GM12872 (cell line): ENCODE measurements around the gene MTFR1L.

Source experiments
- TF ChIP-seq, protein P1 (sequence below): IDR thresholded peaks from 3 replicates; pipeline ENCODE4 v1.5.1; 2011; ENCODE audit warnings: low read depth, mild to moderate bottlenecking, low read length, moderate library complexity; ENCODE audit not compliant: insufficient read depth

MTFR1L gene

DNA sequence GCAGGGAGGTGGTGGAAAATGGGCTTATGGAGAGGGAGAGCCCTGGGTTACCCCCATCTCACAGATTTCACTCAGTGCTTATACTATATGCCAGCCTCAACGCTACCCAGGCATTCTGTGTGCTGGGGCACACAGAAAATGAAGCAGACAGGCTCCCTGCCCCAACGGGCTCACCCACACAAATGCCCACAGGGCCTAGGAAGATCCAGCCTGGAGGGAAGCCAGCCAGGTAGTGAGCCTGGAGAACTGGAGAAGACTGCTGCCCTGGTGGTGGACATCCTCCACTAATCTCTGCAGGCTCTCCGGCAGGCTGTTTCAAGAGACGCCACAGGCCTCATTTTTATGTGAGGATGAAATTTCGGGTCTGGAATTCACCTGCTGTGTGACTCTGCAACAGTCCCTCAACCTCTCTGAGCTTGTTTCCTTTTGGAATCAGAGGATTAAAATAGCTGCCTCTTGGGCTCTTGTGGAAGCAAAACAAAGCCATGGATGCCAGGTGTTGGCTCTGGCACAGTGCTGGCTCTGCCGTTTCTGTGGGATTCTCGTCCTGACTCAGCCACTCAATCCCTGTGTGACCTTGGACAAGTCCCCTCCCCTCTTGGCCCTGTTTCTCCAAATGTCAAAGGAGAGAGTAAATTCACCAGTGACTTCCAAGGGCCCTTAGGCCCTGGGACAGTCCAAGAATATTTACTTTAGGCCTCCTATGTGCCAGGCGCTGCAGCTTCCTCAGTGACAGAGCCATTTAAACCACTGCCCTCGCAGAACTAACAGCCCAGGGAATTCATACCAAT, 52.1 kb downstream of the MTFR1L start:
- TF ChIP-seq, protein P1, sequence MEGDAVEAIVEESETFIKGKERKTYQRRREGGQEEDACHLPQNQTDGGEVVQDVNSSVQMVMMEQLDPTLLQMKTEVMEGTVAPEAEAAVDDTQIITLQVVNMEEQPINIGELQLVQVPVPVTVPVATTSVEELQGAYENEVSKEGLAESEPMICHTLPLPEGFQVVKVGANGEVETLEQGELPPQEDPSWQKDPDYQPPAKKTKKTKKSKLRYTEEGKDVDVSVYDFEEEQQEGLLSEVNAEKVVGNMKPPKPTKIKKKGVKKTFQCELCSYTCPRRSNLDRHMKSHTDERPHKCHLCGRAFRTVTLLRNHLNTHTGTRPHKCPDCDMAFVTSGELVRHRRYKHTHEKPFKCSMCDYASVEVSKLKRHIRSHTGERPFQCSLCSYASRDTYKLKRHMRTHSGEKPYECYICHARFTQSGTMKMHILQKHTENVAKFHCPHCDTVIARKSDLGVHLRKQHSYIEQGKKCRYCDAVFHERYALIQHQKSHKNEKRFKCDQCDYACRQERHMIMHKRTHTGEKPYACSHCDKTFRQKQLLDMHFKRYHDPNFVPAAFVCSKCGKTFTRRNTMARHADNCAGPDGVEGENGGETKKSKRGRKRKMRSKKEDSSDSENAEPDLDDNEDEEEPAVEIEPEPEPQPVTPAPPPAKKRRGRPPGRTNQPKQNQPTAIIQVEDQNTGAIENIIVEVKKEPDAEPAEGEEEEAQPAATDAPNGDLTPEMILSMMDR: no peak

- TF ChIP-seq, protein P1: no peak
Observed at GRCh38 chr1:25872713-25873112, 53.0 kb downstream of the MTFR1L start.

DNA sequence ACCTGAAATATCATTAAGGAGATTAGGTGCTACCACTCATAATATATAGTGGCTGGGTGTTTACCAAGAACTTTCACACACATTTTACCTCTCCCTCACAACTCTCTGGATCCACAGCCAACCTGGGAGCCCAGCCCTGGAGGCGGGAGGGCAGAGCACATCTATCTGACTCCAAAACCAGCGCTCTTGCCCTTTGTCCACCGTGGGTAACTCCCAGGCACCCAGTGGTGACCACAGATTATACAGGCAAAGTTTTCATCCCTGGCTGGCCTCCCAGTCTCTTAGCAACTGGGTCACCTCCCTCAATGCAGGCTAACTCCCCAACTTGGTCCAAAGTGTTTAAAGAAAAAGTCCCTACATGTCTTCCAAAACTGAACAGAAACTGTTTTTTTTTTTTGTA, 53.4 kb downstream of the MTFR1L start:
- TF ChIP-seq, protein P1: no peak

DNA sequence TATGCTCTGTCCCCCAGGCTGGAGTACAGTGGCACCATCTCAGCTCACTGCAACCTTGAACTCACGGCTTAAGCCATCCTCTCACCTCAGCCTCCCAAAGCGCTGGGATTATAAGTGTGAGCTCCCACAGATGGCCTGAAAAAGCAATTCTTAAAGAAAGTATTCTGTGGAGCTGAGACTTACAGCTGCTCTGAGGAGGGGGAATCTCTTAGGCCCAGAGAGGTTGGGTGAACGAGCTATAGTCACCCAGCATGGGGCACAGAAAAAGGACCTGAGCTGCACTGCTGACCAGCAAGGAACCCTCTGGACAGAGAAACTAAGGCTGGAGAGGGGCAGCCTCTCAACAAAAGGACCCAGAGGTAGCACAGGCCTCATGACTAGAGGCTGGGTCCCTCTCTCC, 54.5 kb downstream of the MTFR1L start:
- TF ChIP-seq, protein P1: no peak

GRCh38 chr1:25874635-25875153, 54.9 kb downstream of the MTFR1L start:
- TF ChIP-seq, protein P1: no peak

DNA sequence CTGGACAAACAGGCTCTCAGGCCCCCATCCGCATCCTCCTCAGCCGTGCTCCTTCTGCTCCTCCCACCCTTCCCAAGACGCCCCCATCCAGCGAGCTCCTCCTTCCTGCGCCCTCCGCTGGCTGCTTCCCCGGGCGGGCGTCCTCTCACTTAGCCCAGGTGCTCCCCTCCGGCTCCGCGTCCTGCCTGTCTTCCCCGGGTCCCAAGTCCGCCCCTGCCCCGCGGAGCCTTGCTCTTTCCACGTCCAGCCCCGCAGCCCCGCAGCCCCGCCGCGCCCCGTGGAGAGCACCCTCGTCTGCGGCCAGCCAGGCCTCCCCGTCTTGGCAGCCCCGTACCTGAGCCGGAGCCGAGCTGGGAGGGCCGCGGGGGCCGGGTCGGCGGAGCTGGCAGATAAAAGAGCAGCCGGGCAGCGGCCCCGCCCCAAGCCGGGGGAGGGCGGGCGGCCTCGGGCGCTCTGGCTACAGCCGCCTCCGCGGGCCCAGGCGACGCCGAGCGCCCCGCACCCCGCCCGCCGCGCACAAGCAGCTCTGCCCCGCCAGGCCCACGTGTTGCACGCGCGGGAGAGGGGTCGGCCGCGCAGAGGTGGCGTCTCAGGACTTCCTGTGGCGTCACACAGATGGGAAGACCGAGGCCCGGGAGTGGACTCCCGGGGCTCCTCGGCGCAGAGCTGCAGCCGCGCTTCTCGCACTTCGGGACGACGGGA, 55.6 kb downstream of the MTFR1L start, which contains the start of gene PAQR7:
PAQR7 (minus strand) TSS at position 555 of the 702 bp plus-strand sequence. CDS start 11,869 bp downstream, outside the sequence.
- TF ChIP-seq, protein P1: no peak

GRCh38 chr1:25875856-25876692, 56.3 kb downstream of the MTFR1L start:
- TF ChIP-seq, protein P1: no peak
